Activated CD8-positive, alpha-beta memory T cell treated with anti-CD3 and anti-CD28 coated beads for 36 hours (primary cell): ENCODE results near the gene SSH2. TPM values are rescaled to one million over a fixed set of nuclear protein-coding genes. Genes with fewer than 3 reads are reported as not detected.

Experiments
- CTCF ChIA-PET: fragments of 350-600 bp; sonication (Branson Sonifier 250); formaldehyde crosslinking; loops from one replicate; lab custom pipeline; 2021; ENCODE audit warnings: antibody characterized with exemption; lab: Charles Lee
- POLR2A ChIA-PET: fragments of 350-600 bp; sonication (Branson Sonifier 250); formaldehyde crosslinking; loops from one replicate; lab custom pipeline; 2021; ENCODE audit warnings: antibody characterized with exemption; lab: Charles Lee
- total RNA-seq, 2 experiments: library from RNA; stranded (reverse); gene quantifications; one replicate each; pipeline ENCODE4 v1.2.3, GENCODE V29; 2021

SSH2 gene
- total RNA-seq, 2 experiments from 2014 or later: 26.5 to 27.3 TPM

- ChIA-PET POLR2A (interaction anchor here (0.6 to 2.1 kb wide), 5 partner anchors 26 to 312 kb away, joined by 4 to 17 read pairs (median 5); partner anchors contain the start of genes ANKRD13B, SSH2 and TP53I13), CTCF (interaction anchor here (0.8 to 6.1 kb wide), 21 partner anchors 10 to 313 kb away, joined by 3 to 97 read pairs (median 7); partner anchors contain the start of genes ABHD15, ANKRD13B, SSH2 and TP53I13)
Observed at GRCh38 chr17:29618272-29619065, 311.6 kb downstream of the SSH2 start.

GRCh38 chr17:29617481-29618271 is 312.4 kb downstream of the SSH2 start:
- POLR2A ChIA-PET: interaction anchor here (0.6 to 2.1 kb wide), 10 partner anchors 8 to 312 kb away, joined by 3 to 17 read pairs (median 4); partner anchors contain the start of genes ANKRD13B, SSH2 and TP53I13
- CTCF ChIA-PET: interaction anchor here (0.6 to 6.1 kb wide), 32 partner anchors 9 to 327 kb away, joined by 3 to 97 read pairs (median 4); partner anchors contain the start of genes ABHD15, ANKRD13B, SSH2 and TP53I13

DNA sequence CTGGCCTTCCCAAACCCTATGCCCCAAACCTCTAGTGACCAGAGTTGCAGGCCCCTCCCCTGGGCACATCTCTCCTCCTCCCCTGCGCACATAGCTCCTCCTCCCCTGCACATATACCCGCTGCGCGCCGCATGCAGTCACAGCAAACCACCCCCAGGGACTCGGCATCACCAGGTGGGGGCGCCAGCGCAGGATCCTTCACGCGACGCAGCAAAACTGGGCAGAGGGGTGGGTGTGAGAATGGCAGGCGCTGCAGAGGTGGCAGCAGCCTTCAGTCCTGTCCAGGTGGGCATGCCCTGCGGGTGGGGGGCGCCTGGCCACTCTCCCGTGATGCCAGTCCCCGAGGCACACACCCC is 312.9 kb downstream of the SSH2 start:
- POLR2A ChIA-PET: interaction anchor here (0.5 to 2.1 kb wide), 12 partner anchors 9 to 313 kb away, joined by 3 to 17 read pairs (median 4); partner anchors contain the start of genes ABHD15, ANKRD13B, SSH2 and TP53I13
- CTCF ChIA-PET: interaction anchor here (0.6 to 6.1 kb wide), 29 partner anchors 9 to 326 kb away, joined by 3 to 97 read pairs (median 5); partner anchors contain the start of genes ABHD15, ANKRD13B, SSH2 and TP53I13

GRCh38 chr17:29616300-29617048 is 313.6 kb downstream of the SSH2 start:
- ChIA-PET POLR2A (interaction anchor here (0.5 to 2.1 kb wide), 11 partner anchors 10 to 314 kb away, joined by 3 to 17 read pairs (median 4); partner anchors contain the start of genes ABHD15, ANKRD13B, SSH2 and TP53I13), CTCF (interaction anchor here (1.2 to 6.1 kb wide), 24 partner anchors 10 to 326 kb away, joined by 3 to 97 read pairs (median 6); partner anchors contain the start of genes ABHD15, ANKRD13B, SSH2 and TP53I13)

DNA sequence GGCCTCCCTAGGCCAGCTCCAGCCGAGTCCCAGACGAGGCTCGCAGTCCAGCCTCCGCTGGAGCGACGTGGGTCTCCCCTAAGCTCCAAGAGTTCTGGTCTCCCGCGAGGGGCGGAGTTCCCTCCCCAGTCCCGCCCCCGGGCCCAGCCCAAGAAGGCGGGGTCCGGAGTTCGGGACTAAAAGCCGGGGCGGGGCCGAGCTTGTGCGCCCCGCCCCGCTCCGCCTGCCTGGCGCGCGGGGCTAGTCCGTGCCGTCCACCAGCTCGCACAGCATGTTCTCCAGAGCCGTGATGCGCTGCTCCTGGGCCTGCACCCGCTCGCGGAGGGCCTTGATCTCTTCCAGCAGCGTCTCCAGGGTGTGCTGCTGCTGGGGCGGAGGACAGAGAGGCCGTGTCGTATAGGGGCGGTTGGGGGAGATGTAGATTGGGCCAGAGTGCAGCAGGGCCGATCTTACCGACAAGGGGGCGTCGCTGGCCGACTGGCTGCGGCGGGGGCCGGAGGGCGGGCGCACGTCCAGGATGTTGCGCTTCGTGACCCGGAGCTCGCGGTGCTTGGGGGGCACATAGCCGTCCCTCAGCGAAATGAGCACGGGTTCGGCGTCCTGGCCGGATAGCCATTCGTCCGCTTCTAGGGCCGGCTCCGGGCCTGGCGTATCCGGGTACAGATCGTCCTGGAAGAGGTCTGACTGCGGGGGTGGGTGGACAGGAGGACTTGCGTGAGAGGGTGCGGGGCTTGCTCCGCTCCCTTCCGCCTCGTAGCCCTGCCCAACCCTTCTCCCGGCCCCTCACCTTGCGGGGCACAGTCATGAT is 314.3 kb downstream of the SSH2 start:
- ChIA-PET CTCF (interaction anchor here (0.9 to 6.1 kb wide), 12 partner anchors 10 to 163 kb away, joined by 3 to 97 read pairs (median 13); partner anchors contain the start of genes ABHD15, ANKRD13B and TP53I13), POLR2A (interaction anchor here (0.5 to 2.1 kb wide), 7 partner anchors 23 to 83 kb away, joined by 3 to 11 read pairs (median 4); partner anchors contain the start of genes ABHD15, ANKRD13B and TP53I13)

DNA sequence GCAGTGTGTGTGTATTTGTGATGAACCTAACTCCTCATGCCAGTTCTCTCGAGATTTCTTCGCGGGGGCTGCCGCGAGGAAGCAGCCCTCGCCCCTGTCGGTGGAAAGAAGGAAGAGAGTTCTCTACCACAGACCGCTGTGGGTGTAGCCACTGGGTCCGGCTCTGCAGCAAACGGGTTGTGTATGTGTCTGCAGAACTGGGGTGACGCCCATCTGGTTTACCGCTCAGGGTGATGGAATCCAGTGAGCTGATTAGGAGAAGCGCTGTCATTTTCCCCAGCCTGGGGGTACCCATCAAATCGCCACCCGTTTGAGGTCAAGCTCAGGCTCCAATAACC is 315.0 kb downstream of the SSH2 start:
- ChIA-PET CTCF (interaction anchor here (0.9 to 6.1 kb wide), 10 partner anchors 10 to 164 kb away, joined by 3 to 97 read pairs (median 16); partner anchors contain the start of genes ABHD15, ANKRD13B and TP53I13), POLR2A (interaction anchor here (0.5 to 1.0 kb wide), 5 partner anchors 23 to 84 kb away, joined by 3 to 8 read pairs (median 3); partner anchors contain the start of gene ANKRD13B)

GRCh38 chr17:29614349-29615047 is 315.5 kb downstream of the SSH2 start:
- POLR2A ChIA-PET: interaction anchor here (0.7 to 1.0 kb wide), 2 partner anchors 27 to 45 kb away, joined by 3 read pairs; no protein-coding TSS in a partner anchor
- CTCF ChIA-PET: interaction anchor here (0.6 to 6.1 kb wide), 9 partner anchors 14 to 167 kb away, joined by 3 to 97 read pairs (median 4); partner anchors contain the start of genes ABHD15, ANKRD13B and TP53I13

DNA sequence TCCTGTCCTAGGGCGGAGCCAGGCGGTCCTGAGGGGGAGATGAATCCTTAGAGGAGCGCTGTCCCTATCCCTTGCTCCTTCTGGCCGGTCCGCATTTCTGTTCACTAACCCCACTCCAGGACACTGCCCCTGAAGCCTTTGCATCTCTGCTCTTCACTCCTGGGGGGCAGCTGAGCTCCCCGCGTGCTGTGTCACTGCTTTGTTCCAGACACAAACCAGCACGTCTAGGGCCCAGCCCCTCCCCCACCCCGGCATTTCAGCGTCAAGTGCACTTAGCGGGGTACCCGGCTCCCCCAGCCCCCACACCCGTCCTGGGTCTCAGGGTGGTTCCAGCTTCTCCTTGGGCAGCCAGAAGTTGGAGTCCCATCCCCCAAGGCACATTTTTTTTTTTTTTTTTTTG is 316.2 kb downstream of the SSH2 start:
- POLR2A ChIA-PET: interaction anchor here (0.5 to 1.0 kb wide), 3 partner anchors 20 to 153 kb away, joined by 3 to 5 read pairs (median 3); no protein-coding TSS in a partner anchor
- CTCF ChIA-PET: interaction anchor here (0.8 to 6.1 kb wide), 7 partner anchors 15 to 146 kb away, joined by 3 to 97 read pairs (median 4); partner anchors contain the start of gene ANKRD13B

GRCh38 chr17:29613352-29613837 is 316.6 kb downstream of the SSH2 start:
- ChIA-PET POLR2A (interaction anchor here (0.5 to 1.0 kb wide), 5 partner anchors 20 to 153 kb away, joined by 3 to 7 read pairs (median 3); no protein-coding TSS in a partner anchor), CTCF (interaction anchor here (0.5 to 6.1 kb wide), 8 partner anchors 16 to 147 kb away, joined by 3 to 97 read pairs (median 4); partner anchors contain the start of gene ANKRD13B)

GRCh38 chr17:29612404-29613280 is 317.4 kb downstream of the SSH2 start:
- POLR2A ChIA-PET: interaction anchor here (0.6 to 1.0 kb wide), 4 partner anchors 19 to 100 kb away, joined by 3 to 7 read pairs (median 4); no protein-coding TSS in a partner anchor
- CTCF ChIA-PET: interaction anchor here (0.5 to 6.1 kb wide), 8 partner anchors 16 to 148 kb away, joined by 3 to 97 read pairs (median 4); partner anchors contain the start of gene ANKRD13B

GRCh38 chr17:29612094-29612403 is 318.0 kb downstream of the SSH2 start:
- POLR2A ChIA-PET: interaction anchor here (1.0 kb wide), 1 partner anchor 24 kb away, joined by 3 read pairs; no protein-coding TSS in a partner anchor

GRCh38 chr17:29611351-29612093 is 318.5 kb downstream of the SSH2 start:
- ChIA-PET CTCF (interaction anchor here (0.6 to 0.9 kb wide), 2 partner anchors 20 to 21 kb away, joined by 3 to 5 read pairs; no protein-coding TSS in a partner anchor), POLR2A (interaction anchor here (1.0 kb wide), 1 partner anchor 24 kb away, joined by 3 read pairs; no protein-coding TSS in a partner anchor)

More at GRCh38 chr17:29612094-29612403, 318.0 kb downstream of the SSH2 start:
- CTCF ChIA-PET: interaction anchor here (0.6 to 0.9 kb wide), 2 partner anchors 20 to 21 kb away, joined by 3 to 5 read pairs; no protein-coding TSS in a partner anchor

DNA sequence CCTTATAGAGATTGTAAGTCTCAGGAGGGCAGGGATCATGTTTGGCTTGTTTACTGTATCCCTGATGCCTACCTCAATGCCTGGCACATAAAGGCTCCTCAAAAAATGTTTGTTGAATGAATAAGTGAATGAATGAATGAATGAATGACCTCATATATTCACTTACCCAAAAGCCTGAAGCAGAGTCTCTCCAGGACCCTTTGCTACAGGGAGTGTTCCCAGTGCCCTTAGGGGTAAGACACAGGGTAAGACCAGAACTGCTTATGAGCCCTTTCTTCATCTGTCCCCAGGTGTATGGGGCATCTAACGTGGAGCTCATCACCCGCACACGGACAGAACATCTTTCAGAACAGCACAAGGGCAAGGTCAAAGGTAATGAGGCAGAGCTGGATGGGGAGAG is 319.6 kb downstream of the SSH2 start:
- CTCF ChIA-PET: interaction anchor here (1.0 kb wide), 1 partner anchor 18 kb away, joined by 6 read pairs; the partner anchor contains the start of gene ANKRD13B
- POLR2A ChIA-PET: no interaction called here
